HepG2 (cell line): Measurements from ENCODE around the gene NUP153. TPM values are rescaled to one million over a fixed set of nuclear protein-coding genes. Genes with fewer than 3 reads are reported as not detected.

Source experiments
- IKZF4 ChIP-seq: sonication (generic); formaldehyde crosslinking; IDR thresholded peaks from 2 replicates; pipeline ENCODE4 v1.5.1; 2020; ENCODE audit warnings: borderline replicate concordance, mild to moderate bottlenecking, low read depth, missing genetic modification reagents; ENCODE audit errors: not compliant biosample characterization
- KDM4B ChIP-seq: sonication (generic); formaldehyde crosslinking; IDR thresholded peaks from 2 replicates; pipeline ENCODE4 v1.4.0; 2020; ENCODE audit warnings: missing genetic modification reagents
- NBN ChIP-seq: fragments of 450-650 bp; conservative IDR thresholded peaks from 2 replicates; pipeline ENCODE4 v1.6.1; 2017
- RELA ChIP-seq: sonication (generic); formaldehyde crosslinking; IDR thresholded peaks from 2 replicates; pipeline ENCODE4 v1.4.0; 2020; ENCODE audit warnings: missing genetic modification reagents
- STAT5B ChIP-seq: sonication (generic); formaldehyde crosslinking; IDR thresholded peaks from 2 replicates; pipeline ENCODE4 v1.4.0; 2020; ENCODE audit warnings: missing genetic modification reagents
- ZNF253 ChIP-seq: sonication (generic); formaldehyde crosslinking; IDR thresholded peaks from 2 replicates; pipeline ENCODE4 v1.8.0; 2022; ENCODE audit warnings: mild to moderate bottlenecking, missing genetic modification reagents, borderline replicate concordance
- ZNF3 ChIP-seq: IDR thresholded peaks from 2 replicates; pipeline ENCODE4 v1.7.0; 2017; ENCODE audit warnings: inconsistent platforms
- ZNF335 ChIP-seq: sonication (generic); formaldehyde crosslinking; IDR thresholded peaks from 2 replicates; pipeline ENCODE4 v1.4.0; 2020; ENCODE audit warnings: missing genetic modification reagents
- ZNF703 ChIP-seq: sonication (generic); formaldehyde crosslinking; IDR thresholded peaks from 2 replicates; pipeline ENCODE4 v1.5.1; 2020; ENCODE audit warnings: missing genetic modification reagents, mild to moderate bottlenecking, moderate library complexity, borderline replicate concordance
- polyA plus RNA-seq, 8 experiments: library from polyadenylated mRNA; depleted of rRNA in 3 of 8; stranded (reverse) in 7 of 8; unstranded in 1 of 8; fragments of >200 nt; fragmentation: Illumina TruSeq in 4 of 8; extraction: Trizol in 4 of 8; gene quantifications; 2 replicates each; pipeline versions ENCODE4 v1.2.1 to v1.2.3, GENCODE V29; 2011 to 2016; ENCODE audit warnings: low read depth in 4 of 8, missing spikeins in 1 of 8, mixed read lengths in 1 of 8; ENCODE audit not compliant: insufficient read depth in 1 of 8
- total RNA-seq, 5 experiments: library from RNA; depleted of rRNA; stranded (reverse); fragments of >200 nt; fragmentation: Illumina TruSeq; extraction: Trizol; gene quantifications; 2 replicates each; pipeline ENCODE4 v1.2.3, GENCODE V29; 2016; ENCODE audit warnings: low read depth in 1 of 5
- TF ChIP-seq, protein P1 (sequence below), 2 experiments: sonication (generic) in 1 of 2; formaldehyde crosslinking in 1 of 2; IDR thresholded peaks; 2 replicates each; pipeline versions ENCODE4 v1.6.1 to v1.9.0; 2014 to 2022; ENCODE audit warnings: antibody characterized with exemption in 1 of 2, borderline replicate concordance in 1 of 2, inconsistent platforms in 1 of 2, low read depth in 1 of 2, missing genetic modification reagents in 1 of 2
- TF ChIP-seq, protein P2 (sequence below): sonication (generic); formaldehyde crosslinking; IDR thresholded peaks from 2 replicates; pipeline ENCODE4 v1.5.0; 2020; ENCODE audit warnings: missing genetic modification reagents, mild to moderate bottlenecking, borderline replicate concordance
- TF ChIP-seq, protein P3 (sequence below): sonication (generic); formaldehyde crosslinking; IDR thresholded peaks from 2 replicates; pipeline ENCODE4 v1.4.0; 2020; ENCODE audit warnings: missing genetic modification reagents
- TF ChIP-seq, protein P4 (sequence below): IDR thresholded peaks from 2 replicates; pipeline ENCODE4 v1.6.1; 2018; ENCODE audit warnings: missing genetic modification reagents
- TF ChIP-seq, protein P5 (sequence below): sonication (generic); formaldehyde crosslinking; IDR thresholded peaks from 2 replicates; pipeline ENCODE4 v1.4.0; 2020; ENCODE audit warnings: low read depth, mild to moderate bottlenecking, missing genetic modification reagents
- TF ChIP-seq, protein P6 (sequence below): sonication (generic); formaldehyde crosslinking; IDR thresholded peaks from 2 replicates; pipeline ENCODE4 v1.8.0; 2022; ENCODE audit warnings: missing genetic modification reagents, mild to moderate bottlenecking, moderate library complexity, borderline replicate concordance

The NUP153 gene
- total and polyA plus RNA-seq, 2 of the 13 experiments (the other 11 are each of a cell fraction or from before 2014, with no cell fraction given): 29.8 to 55.2 TPM

DNA sequence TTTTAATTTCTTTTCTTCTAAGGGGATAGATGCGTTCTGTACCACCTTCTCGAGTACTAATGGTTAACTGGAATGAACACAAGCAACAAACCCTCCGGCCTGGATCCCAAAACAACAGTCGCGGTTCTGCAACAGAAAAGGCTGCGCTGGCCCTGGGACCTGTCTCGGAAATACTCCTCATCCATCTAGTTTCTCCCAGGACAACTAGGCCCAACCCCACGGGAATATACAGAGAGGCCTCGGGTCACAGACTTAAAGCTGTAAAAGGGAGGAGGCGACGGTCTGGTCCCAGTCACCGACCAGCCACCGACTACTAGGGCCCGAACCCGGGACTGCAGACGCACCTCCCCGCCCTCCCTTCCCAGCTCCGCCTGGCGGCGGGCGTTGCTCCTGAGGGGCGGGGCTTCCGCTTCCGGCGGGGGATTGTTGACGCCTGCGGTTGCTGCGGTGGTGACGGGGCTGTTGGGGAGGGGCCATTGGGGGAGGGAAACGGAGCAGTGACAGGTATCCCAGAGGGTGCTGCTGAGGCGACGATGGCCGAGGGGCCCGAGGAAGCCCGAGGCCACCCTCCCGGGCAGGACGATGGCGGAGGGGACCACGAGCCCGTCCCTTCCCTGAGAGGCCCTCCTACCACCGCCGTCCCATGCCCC is 106.7 kb downstream of the NUP153 start, which contains the start of gene FAM8A1 (continued):
- TF ChIP-seq, protein P1, sequence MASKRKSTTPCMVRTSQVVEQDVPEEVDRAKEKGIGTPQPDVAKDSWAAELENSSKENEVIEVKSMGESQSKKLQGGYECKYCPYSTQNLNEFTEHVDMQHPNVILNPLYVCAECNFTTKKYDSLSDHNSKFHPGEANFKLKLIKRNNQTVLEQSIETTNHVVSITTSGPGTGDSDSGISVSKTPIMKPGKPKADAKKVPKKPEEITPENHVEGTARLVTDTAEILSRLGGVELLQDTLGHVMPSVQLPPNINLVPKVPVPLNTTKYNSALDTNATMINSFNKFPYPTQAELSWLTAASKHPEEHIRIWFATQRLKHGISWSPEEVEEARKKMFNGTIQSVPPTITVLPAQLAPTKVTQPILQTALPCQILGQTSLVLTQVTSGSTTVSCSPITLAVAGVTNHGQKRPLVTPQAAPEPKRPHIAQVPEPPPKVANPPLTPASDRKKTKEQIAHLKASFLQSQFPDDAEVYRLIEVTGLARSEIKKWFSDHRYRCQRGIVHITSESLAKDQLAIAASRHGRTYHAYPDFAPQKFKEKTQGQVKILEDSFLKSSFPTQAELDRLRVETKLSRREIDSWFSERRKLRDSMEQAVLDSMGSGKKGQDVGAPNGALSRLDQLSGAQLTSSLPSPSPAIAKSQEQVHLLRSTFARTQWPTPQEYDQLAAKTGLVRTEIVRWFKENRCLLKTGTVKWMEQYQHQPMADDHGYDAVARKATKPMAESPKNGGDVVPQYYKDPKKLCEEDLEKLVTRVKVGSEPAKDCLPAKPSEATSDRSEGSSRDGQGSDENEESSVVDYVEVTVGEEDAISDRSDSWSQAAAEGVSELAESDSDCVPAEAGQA (IDR thresholded peaks at IDR 0.05; ENCODE audit: low read depth): no peak; the same call in 1 of the 2 replicates
- TF ChIP-seq, protein P1 (CRISPR knock-in tag; IDR thresholded peaks at IDR 0.05; ENCODE audit: borderline replicate concordance): no peak; the same call in 1 of the 2 replicates
- TF ChIP-seq, protein P2, sequence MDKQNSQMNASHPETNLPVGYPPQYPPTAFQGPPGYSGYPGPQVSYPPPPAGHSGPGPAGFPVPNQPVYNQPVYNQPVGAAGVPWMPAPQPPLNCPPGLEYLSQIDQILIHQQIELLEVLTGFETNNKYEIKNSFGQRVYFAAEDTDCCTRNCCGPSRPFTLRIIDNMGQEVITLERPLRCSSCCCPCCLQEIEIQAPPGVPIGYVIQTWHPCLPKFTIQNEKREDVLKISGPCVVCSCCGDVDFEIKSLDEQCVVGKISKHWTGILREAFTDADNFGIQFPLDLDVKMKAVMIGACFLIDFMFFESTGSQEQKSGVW: no peak
- TF ChIP-seq, protein P3, sequence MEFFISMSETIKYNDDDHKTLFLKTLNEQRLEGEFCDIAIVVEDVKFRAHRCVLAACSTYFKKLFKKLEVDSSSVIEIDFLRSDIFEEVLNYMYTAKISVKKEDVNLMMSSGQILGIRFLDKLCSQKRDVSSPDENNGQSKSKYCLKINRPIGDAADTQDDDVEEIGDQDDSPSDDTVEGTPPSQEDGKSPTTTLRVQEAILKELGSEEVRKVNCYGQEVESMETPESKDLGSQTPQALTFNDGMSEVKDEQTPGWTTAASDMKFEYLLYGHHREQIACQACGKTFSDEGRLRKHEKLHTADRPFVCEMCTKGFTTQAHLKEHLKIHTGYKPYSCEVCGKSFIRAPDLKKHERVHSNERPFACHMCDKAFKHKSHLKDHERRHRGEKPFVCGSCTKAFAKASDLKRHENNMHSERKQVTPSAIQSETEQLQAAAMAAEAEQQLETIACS (CRISPR knock-in tag): no peak
- TF ChIP-seq ZNF3 (CRISPR knock-in tag): no peak; the same call in 1 of the 2 replicates
- no peak for TF ChIP-seq STAT5B (CRISPR knock-in tag)
- no peak for TF ChIP-seq NBN
- no peak; the same call in 1 of the 2 replicates for TF ChIP-seq ZNF335 (CRISPR knock-in tag)
- TF ChIP-seq IKZF4 (CRISPR knock-in tag): peak; percentile 14
- TF ChIP-seq, protein P4, sequence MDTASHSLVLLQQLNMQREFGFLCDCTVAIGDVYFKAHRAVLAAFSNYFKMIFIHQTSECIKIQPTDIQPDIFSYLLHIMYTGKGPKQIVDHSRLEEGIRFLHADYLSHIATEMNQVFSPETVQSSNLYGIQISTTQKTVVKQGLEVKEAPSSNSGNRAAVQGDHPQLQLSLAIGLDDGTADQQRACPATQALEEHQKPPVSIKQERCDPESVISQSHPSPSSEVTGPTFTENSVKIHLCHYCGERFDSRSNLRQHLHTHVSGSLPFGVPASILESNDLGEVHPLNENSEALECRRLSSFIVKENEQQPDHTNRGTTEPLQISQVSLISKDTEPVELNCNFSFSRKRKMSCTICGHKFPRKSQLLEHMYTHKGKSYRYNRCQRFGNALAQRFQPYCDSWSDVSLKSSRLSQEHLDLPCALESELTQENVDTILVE (CRISPR knock-in tag): peak; percentile 63; the same call in 1 of the 2 replicates
- no peak for TF ChIP-seq ZNF253 (CRISPR knock-in tag)
- TF ChIP-seq, protein P5, sequence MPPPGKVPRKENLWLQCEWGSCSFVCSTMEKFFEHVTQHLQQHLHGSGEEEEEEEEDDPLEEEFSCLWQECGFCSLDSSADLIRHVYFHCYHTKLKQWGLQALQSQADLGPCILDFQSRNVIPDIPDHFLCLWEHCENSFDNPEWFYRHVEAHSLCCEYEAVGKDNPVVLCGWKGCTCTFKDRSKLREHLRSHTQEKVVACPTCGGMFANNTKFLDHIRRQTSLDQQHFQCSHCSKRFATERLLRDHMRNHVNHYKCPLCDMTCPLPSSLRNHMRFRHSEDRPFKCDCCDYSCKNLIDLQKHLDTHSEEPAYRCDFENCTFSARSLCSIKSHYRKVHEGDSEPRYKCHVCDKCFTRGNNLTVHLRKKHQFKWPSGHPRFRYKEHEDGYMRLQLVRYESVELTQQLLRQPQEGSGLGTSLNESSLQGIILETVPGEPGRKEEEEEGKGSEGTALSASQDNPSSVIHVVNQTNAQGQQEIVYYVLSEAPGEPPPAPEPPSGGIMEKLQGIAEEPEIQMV (CRISPR knock-in tag): no peak
- TF ChIP-seq KDM4B: peak; percentile 98
- TF ChIP-seq, protein P6, sequence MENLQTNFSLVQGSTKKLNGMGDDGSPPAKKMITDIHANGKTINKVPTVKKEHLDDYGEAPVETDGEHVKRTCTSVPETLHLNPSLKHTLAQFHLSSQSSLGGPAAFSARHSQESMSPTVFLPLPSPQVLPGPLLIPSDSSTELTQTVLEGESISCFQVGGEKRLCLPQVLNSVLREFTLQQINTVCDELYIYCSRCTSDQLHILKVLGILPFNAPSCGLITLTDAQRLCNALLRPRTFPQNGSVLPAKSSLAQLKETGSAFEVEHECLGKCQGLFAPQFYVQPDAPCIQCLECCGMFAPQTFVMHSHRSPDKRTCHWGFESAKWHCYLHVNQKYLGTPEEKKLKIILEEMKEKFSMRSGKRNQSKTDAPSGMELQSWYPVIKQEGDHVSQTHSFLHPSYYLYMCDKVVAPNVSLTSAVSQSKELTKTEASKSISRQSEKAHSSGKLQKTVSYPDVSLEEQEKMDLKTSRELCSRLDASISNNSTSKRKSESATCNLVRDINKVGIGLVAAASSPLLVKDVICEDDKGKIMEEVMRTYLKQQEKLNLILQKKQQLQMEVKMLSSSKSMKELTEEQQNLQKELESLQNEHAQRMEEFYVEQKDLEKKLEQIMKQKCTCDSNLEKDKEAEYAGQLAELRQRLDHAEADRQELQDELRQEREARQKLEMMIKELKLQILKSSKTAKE (CRISPR knock-in tag): peak; percentile 72; the same call in 1 of the 2 replicates
- peak; percentile 81; the same call in 1 of the 2 replicates for TF ChIP-seq RELA
- no peak for TF ChIP-seq ZNF703 (CRISPR knock-in tag)
